Mesothelial cell of epicardium (in vitro differentiated cells): Measurements from ENCODE around the gene GLRA3. TPM values are rescaled to one million over a fixed set of nuclear protein-coding genes. Genes with fewer than 3 reads are reported as not detected.
"Not testable (repeated sequence)": the region's sequence is repeated elsewhere in the genome, so short reads cannot be mapped to it uniquely, and the experiment has no call there.

Source experiments
- DNase-seq, 2 experiments: peaks; one replicate each; pipeline ENCODE4 v3.0.0; 2021; ENCODE audit warnings: low spot score in 2 of 2; ENCODE audit not compliant: unreplicated experiment in 2 of 2
- H3K27ac Mint-ChIP-seq: 2 replicates; pipeline ENCODE4 v1.8.0; 2021; ENCODE audit warnings: mixed read lengths
- H3K27me3 Mint-ChIP-seq: 2 replicates; pipeline ENCODE4 v1.8.0; 2021; ENCODE audit warnings: low read depth, mixed read lengths
- H3K36me3 Mint-ChIP-seq: 2 replicates; pipeline ENCODE4 v1.8.0; 2021; ENCODE audit warnings: mixed read lengths
- H3K4me1 Mint-ChIP-seq: 2 replicates; pipeline ENCODE4 v1.8.0; 2021; ENCODE audit warnings: mixed read lengths
- H3K4me3 Mint-ChIP-seq: 2 replicates; pipeline ENCODE4 v1.8.0; 2021; ENCODE audit warnings: mild to moderate bottlenecking, moderate library complexity, mixed read lengths
- H3K9me3 Mint-ChIP-seq: 2 replicates; pipeline ENCODE4 v1.8.0; 2021; ENCODE audit warnings: mixed read lengths
- total RNA-seq: library from RNA; stranded (reverse); gene quantifications from 3 replicates; pipeline ENCODE4 v1.2.1, GENCODE V29; 2021
- TF ChIP-seq, protein P1 (sequence below): fragments of 200-600 bp; sonication (generic); IDR thresholded peaks from one replicate; pipeline ENCODE4 v1.5.0; 2021; ENCODE audit warnings: antibody characterized with exemption; ENCODE audit not compliant: unreplicated experiment

Gene GLRA3
- total RNA-seq, 1 donor from 2014 or later: not detected

DNA sequence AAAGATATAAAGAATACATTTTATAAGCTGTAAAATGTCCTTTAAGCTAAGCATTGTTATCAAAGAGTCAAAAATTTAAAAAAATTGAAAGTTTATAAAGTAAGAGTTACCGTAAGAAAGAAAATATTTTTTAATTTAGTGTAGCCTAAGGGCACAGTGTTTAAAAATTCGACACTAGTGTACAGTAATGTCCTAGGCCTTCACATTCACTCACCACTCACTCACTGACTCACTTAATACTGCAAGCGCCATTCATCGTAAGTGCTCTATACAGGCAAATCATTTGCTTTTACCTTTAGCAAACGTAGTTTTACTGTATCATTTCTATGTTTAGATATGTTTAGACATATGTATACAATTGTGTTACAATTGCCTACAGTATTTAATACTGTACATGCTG, 20.2 kb downstream of the GLRA3 start:
- TF ChIP-seq, protein P1, sequence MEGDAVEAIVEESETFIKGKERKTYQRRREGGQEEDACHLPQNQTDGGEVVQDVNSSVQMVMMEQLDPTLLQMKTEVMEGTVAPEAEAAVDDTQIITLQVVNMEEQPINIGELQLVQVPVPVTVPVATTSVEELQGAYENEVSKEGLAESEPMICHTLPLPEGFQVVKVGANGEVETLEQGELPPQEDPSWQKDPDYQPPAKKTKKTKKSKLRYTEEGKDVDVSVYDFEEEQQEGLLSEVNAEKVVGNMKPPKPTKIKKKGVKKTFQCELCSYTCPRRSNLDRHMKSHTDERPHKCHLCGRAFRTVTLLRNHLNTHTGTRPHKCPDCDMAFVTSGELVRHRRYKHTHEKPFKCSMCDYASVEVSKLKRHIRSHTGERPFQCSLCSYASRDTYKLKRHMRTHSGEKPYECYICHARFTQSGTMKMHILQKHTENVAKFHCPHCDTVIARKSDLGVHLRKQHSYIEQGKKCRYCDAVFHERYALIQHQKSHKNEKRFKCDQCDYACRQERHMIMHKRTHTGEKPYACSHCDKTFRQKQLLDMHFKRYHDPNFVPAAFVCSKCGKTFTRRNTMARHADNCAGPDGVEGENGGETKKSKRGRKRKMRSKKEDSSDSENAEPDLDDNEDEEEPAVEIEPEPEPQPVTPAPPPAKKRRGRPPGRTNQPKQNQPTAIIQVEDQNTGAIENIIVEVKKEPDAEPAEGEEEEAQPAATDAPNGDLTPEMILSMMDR: no peak
- no peak overlapping the region for H3K27ac Mint-ChIP-seq
- no peak overlapping the region for H3K4me3 Mint-ChIP-seq
- no peak for DNase-seq
- no peaks in the 10 kb centered on the region for H3K27me3 Mint-ChIP-seq
- H3K36me3 Mint-ChIP-seq: no peaks in the 10 kb centered on the region
- H3K9me3 Mint-ChIP-seq: peaks cover 6% of the 10 kb centered on the region
- H3K4me1 Mint-ChIP-seq: peaks cover 2% of the 10 kb centered on the region

DNA sequence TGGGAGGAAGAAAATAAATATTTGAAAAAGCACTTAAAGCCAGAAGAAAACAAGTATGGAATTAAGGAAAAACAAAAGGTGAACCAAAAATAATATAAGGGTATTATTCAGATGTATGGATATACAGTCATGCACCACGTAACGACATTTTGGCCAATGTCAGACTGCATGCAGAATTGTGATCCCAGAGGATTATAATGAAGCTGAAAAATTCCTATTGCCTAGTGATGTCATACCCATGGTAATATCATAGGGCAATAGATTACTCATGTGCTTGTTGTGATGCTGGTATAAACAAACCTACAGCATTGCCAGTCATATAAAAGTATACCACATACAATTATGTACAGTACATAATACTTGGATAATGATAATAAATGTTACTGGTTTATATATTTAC, 20.9 kb downstream of the GLRA3 start:
- peaks cover 9% of the 10 kb centered on the region for H3K9me3 Mint-ChIP-seq
- TF ChIP-seq, protein P1: no peak
- no peak for DNase-seq
- no peaks in the 10 kb centered on the region for H3K36me3 Mint-ChIP-seq
- H3K4me1 Mint-ChIP-seq: peaks cover 2% of the 10 kb centered on the region
- no peak overlapping the region for H3K4me3 Mint-ChIP-seq
- no peaks in the 10 kb centered on the region for H3K27me3 Mint-ChIP-seq
- H3K27ac Mint-ChIP-seq: no peak overlapping the region

DNA sequence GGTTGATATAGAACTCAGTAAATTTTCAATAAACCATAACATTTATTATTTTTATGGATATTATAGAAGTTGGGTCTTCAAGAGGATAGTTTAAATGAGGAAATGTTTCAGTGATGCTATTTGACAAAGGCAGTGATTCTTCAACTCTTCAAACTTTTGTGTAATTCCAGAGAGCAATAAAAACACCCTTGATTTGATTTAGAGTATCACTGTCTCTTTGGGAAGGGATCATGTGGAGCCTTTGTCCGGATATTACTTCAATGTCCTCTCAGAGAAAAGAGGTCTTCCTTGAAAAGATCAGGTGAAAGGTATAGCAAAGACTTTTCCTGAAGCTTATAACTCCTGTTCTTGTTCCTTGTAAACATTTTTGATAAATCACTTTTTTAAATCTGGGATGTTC, 23.3 kb downstream of the GLRA3 start:
- no peak overlapping the region for H3K4me3 Mint-ChIP-seq
- no peaks in the 10 kb centered on the region for H3K27me3 Mint-ChIP-seq
- H3K9me3 Mint-ChIP-seq: peaks cover 23% of the 10 kb centered on the region
- H3K27ac Mint-ChIP-seq: no peak overlapping the region
- TF ChIP-seq, protein P1: no peak
- no peak for DNase-seq
- H3K4me1 Mint-ChIP-seq: no peaks in the 10 kb centered on the region
- no peaks in the 10 kb centered on the region for H3K36me3 Mint-ChIP-seq

DNA sequence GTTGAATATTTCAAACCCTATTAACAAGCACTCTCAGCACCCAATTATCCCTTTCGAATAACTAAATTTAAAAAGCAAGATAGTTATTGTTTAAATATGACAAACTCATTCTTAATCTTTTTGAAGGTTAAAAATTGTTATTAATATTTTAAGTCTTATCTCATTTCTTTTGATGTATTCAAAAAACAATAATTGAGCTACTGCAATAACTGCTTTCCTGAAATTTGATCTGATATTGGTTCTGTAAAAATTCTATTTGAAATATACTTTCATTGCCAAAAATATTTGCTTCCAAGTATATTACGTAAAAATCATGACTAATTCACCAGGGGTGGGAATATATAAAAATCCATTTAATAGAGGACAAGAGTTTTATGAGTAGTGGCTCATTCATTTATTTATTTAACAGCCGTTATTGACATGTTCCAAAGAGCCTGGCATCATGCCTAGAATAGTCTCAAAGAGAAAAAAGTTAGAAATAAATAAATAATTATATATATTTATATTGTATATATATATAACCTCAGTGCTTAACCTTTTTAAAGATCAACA, 34.4 kb downstream of the GLRA3 start:
- no peak for DNase-seq
- Mint-ChIP-seq H3K4me3 (no peak overlapping the region), H3K27ac (no peak overlapping the region), H3K27me3 (no peaks in the 10 kb centered on the region), H3K9me3 (peaks cover 10% of the 10 kb centered on the region), H3K4me1 (no peaks in the 10 kb centered on the region), H3K36me3 (no peaks in the 10 kb centered on the region)
- TF ChIP-seq, protein P1: no peak

DNA sequence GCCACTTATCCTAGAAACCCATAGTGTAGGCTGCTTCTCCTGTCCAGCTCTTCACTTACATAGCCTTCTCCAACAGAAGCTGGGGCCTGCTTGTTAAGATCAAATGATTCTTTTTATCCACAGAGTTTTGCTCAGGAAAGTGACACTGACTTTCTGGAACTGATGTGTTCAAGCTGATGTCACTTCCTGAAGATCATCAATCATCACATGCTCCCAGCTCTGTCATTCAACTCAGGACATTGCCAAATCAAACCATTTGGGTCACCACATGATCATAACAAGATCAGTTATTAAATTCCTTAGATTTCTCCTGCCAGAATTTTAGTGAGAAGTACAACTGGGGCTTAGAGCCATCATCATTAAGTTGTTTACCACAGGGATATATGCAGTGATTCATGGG, 39.4 kb downstream of the GLRA3 start:
- H3K4me3 Mint-ChIP-seq: no peak overlapping the region
- no peak overlapping the region for H3K27ac Mint-ChIP-seq
- H3K36me3 Mint-ChIP-seq: no peaks in the 10 kb centered on the region
- no peaks in the 10 kb centered on the region for H3K4me1 Mint-ChIP-seq
- DNase-seq: no peak
- TF ChIP-seq, protein P1: no peak
- H3K9me3 Mint-ChIP-seq: peaks cover 5% of the 10 kb centered on the region
- H3K27me3 Mint-ChIP-seq: no peaks in the 10 kb centered on the region

DNA sequence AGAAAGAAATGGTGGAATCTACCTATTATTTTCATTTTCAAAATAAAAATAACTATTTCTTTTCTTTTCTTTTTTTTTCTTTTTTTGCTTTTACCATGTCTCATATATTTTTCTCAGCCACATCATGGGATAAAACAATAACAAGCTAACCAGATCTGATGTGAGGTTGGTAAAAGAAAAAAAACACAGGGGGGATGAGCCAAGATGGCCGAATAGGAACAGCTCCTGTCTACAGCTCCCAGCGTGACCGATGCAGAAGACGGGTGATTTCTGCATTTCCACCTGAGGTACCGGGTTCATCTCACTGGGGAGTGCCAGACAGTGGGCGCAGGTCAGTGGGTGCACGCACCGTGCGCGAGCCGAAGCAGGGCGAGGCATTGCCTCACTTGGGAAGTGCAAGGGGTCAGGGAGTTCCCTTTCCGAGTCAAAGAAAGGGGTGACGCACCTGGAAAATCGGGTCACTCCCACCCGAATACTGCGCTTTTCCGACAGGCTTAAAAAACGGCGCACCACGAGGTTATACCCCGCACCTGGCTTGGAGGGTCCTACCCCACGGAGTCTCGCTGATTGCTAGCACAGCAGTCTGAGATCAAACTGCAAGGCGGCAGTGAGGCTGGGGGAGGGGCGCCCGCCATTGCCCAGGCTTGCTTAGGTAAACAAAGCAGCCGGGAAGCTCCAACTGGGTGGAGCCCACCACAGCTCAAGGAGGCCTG, 50.6 kb downstream of the GLRA3 start:
- H3K4me3 Mint-ChIP-seq, H3K9me3 Mint-ChIP-seq, DNase-seq, H3K36me3 Mint-ChIP-seq, H3K27ac Mint-ChIP-seq, H3K4me1 Mint-ChIP-seq, H3K27me3 Mint-ChIP-seq: not testable (repeated sequence)
